Measurements from ENCODE around the gene DKC1. TPM values are rescaled to one million over a fixed set of nuclear protein-coding genes. Genes with fewer than 3 reads are reported as not detected.

Gene DKC1
- total and polyA plus RNA-seq, 2 experiments from 2014 or later = 27.8 to 38.9 TPM

DNA sequence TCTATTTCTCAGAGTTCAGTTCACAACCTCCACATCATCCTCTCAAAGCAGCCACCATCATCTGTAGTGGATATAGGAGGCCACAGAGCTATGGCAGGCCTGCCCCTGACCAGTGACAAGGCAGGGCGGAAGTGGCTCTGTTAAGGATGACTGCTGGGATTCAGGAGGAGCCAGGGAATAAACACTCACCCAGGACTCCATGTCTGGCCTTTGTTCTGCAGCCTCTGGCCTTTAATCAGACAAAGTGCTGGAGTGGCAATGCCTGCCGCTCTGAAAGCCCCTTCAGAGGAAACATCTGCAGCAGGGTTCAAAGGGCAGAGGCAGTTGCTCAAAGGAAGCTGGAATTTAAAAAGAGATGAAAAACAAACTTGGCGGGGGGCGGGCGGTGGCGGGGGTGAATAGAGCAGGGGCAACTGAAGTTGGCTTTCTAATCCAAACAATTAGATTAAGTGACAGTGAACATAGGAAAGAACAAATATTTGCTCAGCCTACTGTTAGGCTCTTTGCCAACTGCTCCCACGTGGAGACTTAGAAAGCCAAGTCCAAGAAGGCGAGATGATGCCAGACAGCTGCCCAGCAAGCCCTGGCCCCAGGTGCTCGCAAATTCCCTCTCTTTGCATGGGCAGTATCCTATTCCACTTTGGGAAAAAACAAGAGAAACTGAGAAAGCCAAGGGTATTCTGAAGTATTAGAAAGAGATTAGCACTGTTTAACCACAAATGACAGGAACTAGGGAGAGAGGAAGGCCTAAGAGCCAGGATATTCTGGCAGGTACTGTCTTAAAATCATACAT lies 37.1 kb downstream of the DKC1 start:
- TF ChIP-seq EZH2 (IDR thresholded peaks at IDR 0.05; ENCODE audit: borderline replicate concordance) = no peak
- TF ChIP-seq EZH2phosphoT487 (IDR thresholded peaks at IDR 0.05; ENCODE audit: low read depth, severe bottlenecking, unreplicated experiment) = no peak
- TF ChIP-seq, protein P1, sequence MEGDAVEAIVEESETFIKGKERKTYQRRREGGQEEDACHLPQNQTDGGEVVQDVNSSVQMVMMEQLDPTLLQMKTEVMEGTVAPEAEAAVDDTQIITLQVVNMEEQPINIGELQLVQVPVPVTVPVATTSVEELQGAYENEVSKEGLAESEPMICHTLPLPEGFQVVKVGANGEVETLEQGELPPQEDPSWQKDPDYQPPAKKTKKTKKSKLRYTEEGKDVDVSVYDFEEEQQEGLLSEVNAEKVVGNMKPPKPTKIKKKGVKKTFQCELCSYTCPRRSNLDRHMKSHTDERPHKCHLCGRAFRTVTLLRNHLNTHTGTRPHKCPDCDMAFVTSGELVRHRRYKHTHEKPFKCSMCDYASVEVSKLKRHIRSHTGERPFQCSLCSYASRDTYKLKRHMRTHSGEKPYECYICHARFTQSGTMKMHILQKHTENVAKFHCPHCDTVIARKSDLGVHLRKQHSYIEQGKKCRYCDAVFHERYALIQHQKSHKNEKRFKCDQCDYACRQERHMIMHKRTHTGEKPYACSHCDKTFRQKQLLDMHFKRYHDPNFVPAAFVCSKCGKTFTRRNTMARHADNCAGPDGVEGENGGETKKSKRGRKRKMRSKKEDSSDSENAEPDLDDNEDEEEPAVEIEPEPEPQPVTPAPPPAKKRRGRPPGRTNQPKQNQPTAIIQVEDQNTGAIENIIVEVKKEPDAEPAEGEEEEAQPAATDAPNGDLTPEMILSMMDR (IDR thresholded peaks at IDR 0.05; ENCODE audit: poor library complexity) = no peak
- Histone ChIP-seq H3K4me2 (peak overlapping the region; percentile 49), H2AFZ (no peak overlapping the region)

DNA sequence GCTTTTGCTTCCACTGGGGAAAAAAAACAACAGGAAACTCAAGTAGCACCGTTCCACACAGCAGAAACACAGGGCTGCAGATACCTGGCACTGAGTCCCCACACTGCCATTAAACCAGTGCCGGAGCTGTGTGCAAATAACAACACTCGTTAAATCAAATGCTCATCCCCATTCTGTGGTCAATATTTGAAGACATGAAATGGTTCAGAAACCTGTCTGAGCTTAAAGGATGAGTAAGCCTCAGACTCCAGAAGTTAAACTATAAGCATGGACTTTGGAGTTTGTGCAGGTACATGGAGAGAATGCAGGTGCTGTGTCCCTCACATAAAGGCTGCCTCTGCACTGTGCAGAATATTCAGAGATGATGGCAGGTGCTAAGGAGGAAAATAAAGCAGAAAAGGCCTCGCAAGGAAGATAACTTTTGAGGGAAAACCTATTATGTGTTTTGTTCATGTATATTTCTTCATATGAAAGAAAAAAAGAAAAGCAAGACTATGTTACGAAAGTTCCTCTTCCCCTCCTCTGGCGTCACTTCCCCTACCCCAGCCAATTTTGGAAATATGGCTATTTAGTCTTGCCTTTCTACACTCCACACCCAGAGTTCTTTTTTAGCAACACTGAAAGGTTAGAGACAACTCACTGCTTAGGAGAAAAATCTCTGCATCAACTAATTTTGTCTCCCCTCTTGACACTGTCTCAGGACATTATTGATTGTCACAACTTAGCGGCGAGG lies 38.0 kb downstream of the DKC1 start:
- 74% methylated on average over 8 of the region's 8 CpGs for WGBS (ENCODE audit: low lambda C conversion rate, missing lambda C conversion rate)
- Histone ChIP-seq H3K27ac (peak overlapping the region; percentile 67), H3K4me3 (no peak overlapping the region), H3K27me3 (no peaks in the 10 kb centered on the region), H3K4me1 (ENCODE audit: insufficient read depth) (peaks cover 13% of the 10 kb centered on the region), H3K4me2 (peak overlapping the region; percentile 49), H2AFZ (no peak overlapping the region), H4K20me1 (ENCODE audit: insufficient read depth, poor library complexity, severe bottlenecking) (no peaks in the 10 kb centered on the region), H3K36me3 (replicated peaks; ENCODE audit: insufficient read depth, low read depth) (no peaks in the 10 kb centered on the region), H3K79me2 (peaks cover 3% of the 10 kb centered on the region), H3K9me3 (ENCODE audit: low read depth) (no peaks in the 10 kb centered on the region), H3K9me2 (replicated peaks; ENCODE audit: insufficient read depth) (no peaks in the 10 kb centered on the region)
- TF ChIP-seq EZH2phosphoT487 (IDR thresholded peaks at IDR 0.05; ENCODE audit: low read depth, severe bottlenecking, unreplicated experiment) = no peak
- TF ChIP-seq EZH2 (IDR thresholded peaks at IDR 0.05; ENCODE audit: borderline replicate concordance) = no peak
- TF ChIP-seq, protein P1 (IDR thresholded peaks at IDR 0.05; ENCODE audit: poor library complexity) = no peak
- no peak for DNase-seq (ENCODE audit: low spot score)

More for the DNA sequence above, 37.1 kb downstream of the DKC1 start:
- 54% methylated on average over 9 of the region's 9 CpGs for WGBS (ENCODE audit: low lambda C conversion rate, missing lambda C conversion rate)
- Histone ChIP-seq H3K36me3 (replicated peaks; ENCODE audit: insufficient read depth, low read depth) (no peaks in the 10 kb centered on the region), H4K20me1 (ENCODE audit: insufficient read depth, poor library complexity, severe bottlenecking) (no peaks in the 10 kb centered on the region), H3K9me2 (replicated peaks; ENCODE audit: insufficient read depth) (no peaks in the 10 kb centered on the region), H3K79me2 (peaks cover 3% of the 10 kb centered on the region), H3K9me3 (ENCODE audit: low read depth) (no peaks in the 10 kb centered on the region), H3K4me1 (ENCODE audit: insufficient read depth) (peaks cover 13% of the 10 kb centered on the region), H3K27me3 (no peaks in the 10 kb centered on the region), H3K4me3 (no peak overlapping the region), H3K27ac (peak overlapping the region; percentile 67)
- peak; percentile 48 for DNase-seq (ENCODE audit: low spot score)

DNA sequence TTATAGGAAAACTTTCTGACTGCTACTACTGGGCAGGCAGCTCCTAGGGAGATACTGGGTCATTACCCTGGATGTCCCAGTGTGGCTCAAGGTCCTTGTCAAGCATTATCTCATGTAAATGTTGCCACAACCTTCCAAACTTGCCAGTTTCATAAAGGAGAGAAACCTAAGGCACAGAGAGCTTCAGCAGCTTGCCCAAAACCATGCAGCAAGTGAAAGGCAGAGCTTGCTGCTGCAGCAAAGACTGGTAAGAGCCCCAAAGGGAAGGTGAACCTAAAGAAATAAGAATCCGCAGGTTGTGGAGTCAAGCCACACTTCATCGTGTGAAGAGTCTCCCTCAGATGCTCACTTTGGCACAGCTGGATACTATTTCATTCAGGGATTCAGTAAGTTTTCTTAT lies 40.3 kb downstream of the DKC1 start:
- no peaks in the 10 kb centered on the region for H4K20me1 ChIP-seq (ENCODE audit: insufficient read depth, poor library complexity, severe bottlenecking)
- peaks cover 13% of the 10 kb centered on the region for H3K4me1 ChIP-seq (ENCODE audit: insufficient read depth)
- no peak overlapping the region for H2AFZ ChIP-seq
- no peak overlapping the region for H3K4me3 ChIP-seq
- H3K9me2 ChIP-seq (replicated peaks; ENCODE audit: insufficient read depth) = no peaks in the 10 kb centered on the region
- no peak for DNase-seq (ENCODE audit: low spot score)
- no peaks in the 10 kb centered on the region for H3K36me3 ChIP-seq (replicated peaks; ENCODE audit: insufficient read depth, low read depth)
- no peaks in the 10 kb centered on the region for H3K9me3 ChIP-seq (ENCODE audit: low read depth)
- H3K4me2 ChIP-seq = no peak overlapping the region
- peaks cover 3% of the 10 kb centered on the region for H3K79me2 ChIP-seq
- no peak overlapping the region for H3K27ac ChIP-seq
- 74% methylated on average over 2 of the region's 2 CpGs for WGBS (ENCODE audit: low lambda C conversion rate, missing lambda C conversion rate)
- no peaks in the 10 kb centered on the region for H3K27me3 ChIP-seq
- TF ChIP-seq EZH2 (IDR thresholded peaks at IDR 0.05; ENCODE audit: borderline replicate concordance) (no peak), EZH2phosphoT487 (IDR thresholded peaks at IDR 0.05; ENCODE audit: low read depth, severe bottlenecking, unreplicated experiment) (no peak)
- TF ChIP-seq, protein P1 (IDR thresholded peaks at IDR 0.05; ENCODE audit: poor library complexity) = no peak

All from hepatocyte (in vitro differentiated cells).